Keratinocyte (primary cell): ENCODE measurements around the gene BNIP5. TPM values are rescaled to one million over a fixed set of nuclear protein-coding genes. Genes with fewer than 3 reads are reported as not detected.

Experiments
- DNase-seq: peaks from one replicate; pipeline ENCODE4 v3.0.0-alpha.2; 2011; ENCODE audit warnings: low read depth, missing footprints, low spot score
- FAIRE-seq: peaks from 2 replicates; lab custom pipeline; 2011; peaks lifted over from hg19 to GRCh38; lab: Jason Lieb, UNC
- H2AFZ ChIP-seq: 2 replicates; pipeline ENCODE4 v1.6.0; 2012; ENCODE audit warnings: low read length, control low read depth, inconsistent platforms; ENCODE audit not compliant: control insufficient read depth
- H3K27ac ChIP-seq: 2 replicates; pipeline ENCODE4 v1.5.1; 2011; ENCODE audit warnings: low read length; ENCODE audit not compliant: control insufficient read depth, insufficient read depth
- H3K27me3 ChIP-seq: 3 replicates; pipeline ENCODE4 v1.6.0; 2011; ENCODE audit warnings: low read length; ENCODE audit not compliant: control insufficient read depth, insufficient read depth; ENCODE audit errors: extremely low read depth
- H3K36me3 ChIP-seq, 2 experiments: 2 replicates in 1 of 2; 3 replicates in 1 of 2; pipeline ENCODE4 v1.5.1; 2011; ENCODE audit warnings: low read length in 2 of 2, mild to moderate bottlenecking in 1 of 2; ENCODE audit not compliant: control insufficient read depth in 2 of 2, insufficient read depth in 2 of 2; ENCODE audit errors: extremely low read depth in 1 of 2
- H3K4me1 ChIP-seq: 3 replicates; pipeline ENCODE4 v1.5.1; 2011; ENCODE audit warnings: low read length; ENCODE audit not compliant: control insufficient read depth, insufficient read depth; ENCODE audit errors: extremely low read depth
- H3K4me2 ChIP-seq: 3 replicates; pipeline ENCODE4 v1.6.0; 2011; ENCODE audit warnings: low read depth, low read length; ENCODE audit not compliant: control insufficient read depth, insufficient read depth; ENCODE audit errors: extremely low read depth
- H3K4me3 ChIP-seq, 3 experiments: fragments of 200-600 bp in 1 of 3; sonication (generic) in 1 of 3; 2 replicates in 2 of 3; 3 replicates in 1 of 3; pipeline ENCODE4 v1.5.1; 2011 to 2016; ENCODE audit warnings: low read length in 3 of 3, mild to moderate bottlenecking in 3 of 3, control low read depth in 2 of 3, inconsistent platforms in 1 of 3, low read depth in 1 of 3, mixed read lengths in 1 of 3, mixed run types in 1 of 3, moderate library complexity in 1 of 3; ENCODE audit not compliant: control insufficient read depth in 2 of 3, insufficient read depth in 2 of 3; ENCODE audit errors: extremely low read depth in 1 of 3
- H3K79me2 ChIP-seq: 2 replicates; pipeline ENCODE4 v1.6.0; 2012; ENCODE audit warnings: low read length; ENCODE audit not compliant: control insufficient read depth, insufficient read depth
- H3K9ac ChIP-seq: 3 replicates; pipeline ENCODE4 v1.6.0; 2011; ENCODE audit warnings: low read length; ENCODE audit not compliant: control insufficient read depth, insufficient read depth; ENCODE audit errors: extremely low read depth
- H3K9me1 ChIP-seq: 3 replicates; pipeline ENCODE4 v1.6.0; 2011; ENCODE audit warnings: low read length; ENCODE audit not compliant: control insufficient read depth, insufficient read depth; ENCODE audit errors: extremely low read depth
- H3K9me3 ChIP-seq: 2 replicates; pipeline ENCODE4 v1.5.1; 2012; ENCODE audit warnings: low read depth, low read length; ENCODE audit not compliant: control insufficient read depth
- H4K20me1 ChIP-seq: 3 replicates; pipeline ENCODE4 v1.6.0; 2011; ENCODE audit warnings: low read length; ENCODE audit not compliant: control insufficient read depth, insufficient read depth; ENCODE audit errors: extremely low read depth
- EZH2 ChIP-seq: IDR thresholded peaks from one replicate; pipeline ENCODE4 v1.6.1; 2012; ENCODE audit warnings: inconsistent platforms, mild to moderate bottlenecking, low read length, moderate library complexity
- dilution Hi-C: fragments of 300-500 bp; cut with MboI; formaldehyde crosslinking; loops from one replicate; pipeline ENCODE4 v1.7.0; 2020; ENCODE audit warnings: low sequenced_read_pairs; ENCODE audit not compliant: extremely low pct_ligation_motif_present
- polyA plus RNA-seq, 5 experiments: library from polyadenylated mRNA; depleted of rRNA in 3 of 5; stranded (reverse) in 3 of 5; stranded (forward) in 1 of 5; unstranded in 1 of 5; fragments of >200 nt; gene quantifications; 1 replicate in 1 of 5; 2 replicates in 3 of 5; 3 replicates in 1 of 5; pipeline versions ENCODE4 v1.2.1 to v1.2.3, GENCODE V29; 2011 to 2012; ENCODE audit warnings: missing spikeins in 2 of 5, low read depth in 1 of 5, low replicate concordance in 1 of 5
- TF ChIP-seq, protein P1 (sequence below), 3 experiments: IDR thresholded peaks in 1 of 3; conservative IDR thresholded peaks in 1 of 3; optimal IDR thresholded peaks in 1 of 3; 2 replicates in 2 of 3; 3 replicates in 1 of 3; pipeline versions ENCODE3 to v1.5.1; 2011; ENCODE audit warnings: low read length in 3 of 3, mild to moderate bottlenecking in 3 of 3, moderate library complexity in 2 of 3, control low read depth in 1 of 3, inconsistent platforms in 1 of 3; ENCODE audit not compliant: insufficient read depth in 2 of 3; ENCODE audit errors: extremely low read depth in 1 of 3

The BNIP5 gene
- polyA plus RNA-seq, 1 donor (not counting 4 experiments of a cell fraction or from before 2014, with no cell fraction given): not detected

DNA sequence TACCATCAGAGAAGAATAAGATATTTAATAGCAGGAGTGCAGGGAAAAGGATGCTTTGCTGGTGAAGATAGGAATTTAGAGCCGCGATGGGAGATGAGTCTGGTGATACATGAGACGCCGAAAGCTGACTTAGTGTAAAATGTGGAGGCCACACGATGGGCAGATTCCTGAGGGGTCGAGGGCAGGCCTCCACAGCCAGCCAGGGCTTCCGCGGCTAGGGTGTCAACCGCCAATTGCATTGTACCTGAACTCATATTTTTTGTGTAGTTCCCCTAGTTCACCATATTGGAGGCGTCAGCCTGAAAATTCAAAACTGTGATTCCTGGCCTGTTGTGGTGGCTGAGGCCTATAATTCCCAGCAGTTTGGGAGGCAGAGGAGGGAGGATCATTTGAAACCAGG is 42.2 kb upstream of the BNIP5 start:
- TF ChIP-seq EZH2: no peak
- TF ChIP-seq, protein P1, sequence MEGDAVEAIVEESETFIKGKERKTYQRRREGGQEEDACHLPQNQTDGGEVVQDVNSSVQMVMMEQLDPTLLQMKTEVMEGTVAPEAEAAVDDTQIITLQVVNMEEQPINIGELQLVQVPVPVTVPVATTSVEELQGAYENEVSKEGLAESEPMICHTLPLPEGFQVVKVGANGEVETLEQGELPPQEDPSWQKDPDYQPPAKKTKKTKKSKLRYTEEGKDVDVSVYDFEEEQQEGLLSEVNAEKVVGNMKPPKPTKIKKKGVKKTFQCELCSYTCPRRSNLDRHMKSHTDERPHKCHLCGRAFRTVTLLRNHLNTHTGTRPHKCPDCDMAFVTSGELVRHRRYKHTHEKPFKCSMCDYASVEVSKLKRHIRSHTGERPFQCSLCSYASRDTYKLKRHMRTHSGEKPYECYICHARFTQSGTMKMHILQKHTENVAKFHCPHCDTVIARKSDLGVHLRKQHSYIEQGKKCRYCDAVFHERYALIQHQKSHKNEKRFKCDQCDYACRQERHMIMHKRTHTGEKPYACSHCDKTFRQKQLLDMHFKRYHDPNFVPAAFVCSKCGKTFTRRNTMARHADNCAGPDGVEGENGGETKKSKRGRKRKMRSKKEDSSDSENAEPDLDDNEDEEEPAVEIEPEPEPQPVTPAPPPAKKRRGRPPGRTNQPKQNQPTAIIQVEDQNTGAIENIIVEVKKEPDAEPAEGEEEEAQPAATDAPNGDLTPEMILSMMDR (optimal IDR thresholded peaks at IDR 0.05 in 1 of 3, IDR thresholded peaks at IDR 0.05 in 1 of 3, conservative IDR thresholded peaks at IDR 0.05 in 1 of 3; ENCODE audit: extremely low read depth in 1 of 3, insufficient read depth in 2 of 3, low read length in 3 of 3): no peak
- no peaks in the 10 kb centered on the region for H3K79me2 ChIP-seq
- H3K4me3 ChIP-seq: no peak overlapping the region
- dilution Hi-C loops: no loop called here
- peaks cover 8% of the 10 kb centered on the region for H3K27me3 ChIP-seq
- no peak overlapping the region for H3K27ac ChIP-seq
- no peaks in the 10 kb centered on the region for H3K36me3 ChIP-seq
- H3K9ac ChIP-seq: no peak overlapping the region
- FAIRE-seq: no peak
- no peak overlapping the region for H2AFZ ChIP-seq
- H3K4me2 ChIP-seq: no peak overlapping the region
- H3K9me3 ChIP-seq: no peaks in the 10 kb centered on the region
- H3K9me1 ChIP-seq: no peaks in the 10 kb centered on the region
- peaks cover 4% of the 10 kb centered on the region for H3K4me1 ChIP-seq
- H4K20me1 ChIP-seq: no peaks in the 10 kb centered on the region
- DNase-seq: no peak

DNA sequence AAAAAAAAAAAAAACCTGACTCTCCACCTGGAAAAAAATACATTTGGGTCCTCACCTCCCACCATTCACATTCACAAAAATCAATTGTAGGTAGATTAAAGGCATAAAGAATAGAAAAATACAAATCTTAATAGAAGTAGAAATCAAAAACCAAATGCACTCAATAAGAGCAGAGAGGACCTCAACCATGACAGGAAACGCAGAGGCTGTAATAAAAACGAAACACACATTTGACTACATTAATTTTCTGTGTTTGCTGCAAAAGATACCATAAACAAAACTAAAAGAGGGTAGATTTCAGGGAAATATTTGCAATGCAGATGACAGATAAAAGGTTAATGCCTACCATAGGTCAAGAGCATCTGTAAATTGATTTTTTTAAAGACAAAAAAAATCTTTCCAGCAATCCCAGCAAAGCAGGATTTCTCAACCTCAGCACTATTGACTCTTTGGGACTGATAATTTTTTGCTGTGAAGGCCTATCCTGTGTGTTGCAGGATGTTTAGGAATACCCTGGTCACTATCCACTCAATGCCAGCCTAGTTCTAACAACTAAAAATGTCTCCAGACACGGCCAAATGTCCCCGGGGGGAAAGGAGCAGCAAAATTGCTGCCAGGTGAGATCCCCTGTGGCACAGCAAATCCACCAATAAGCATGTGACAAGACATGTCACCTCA is 41.7 kb upstream of the BNIP5 start:
- H3K9ac ChIP-seq: no peak overlapping the region

More for the DNA sequence above, 41.7 kb upstream of the BNIP5 start:
- H3K9me3 ChIP-seq: no peaks in the 10 kb centered on the region
- H3K27me3 ChIP-seq: peaks cover 8% of the 10 kb centered on the region
- FAIRE-seq (no peak), DNase-seq (no peak)
- H3K9me1 ChIP-seq: no peaks in the 10 kb centered on the region
- no peak overlapping the region for H3K27ac ChIP-seq
- no peaks in the 10 kb centered on the region for H4K20me1 ChIP-seq
- no peak overlapping the region for H3K4me2 ChIP-seq
- no peak overlapping the region for H3K4me3 ChIP-seq
- dilution Hi-C loops: no loop called here
- TF ChIP-seq EZH2: no peak
- TF ChIP-seq, protein P1 (optimal IDR thresholded peaks at IDR 0.05 in 1 of 3, IDR thresholded peaks at IDR 0.05 in 1 of 3, conservative IDR thresholded peaks at IDR 0.05 in 1 of 3; ENCODE audit: extremely low read depth in 1 of 3, insufficient read depth in 2 of 3, low read length in 3 of 3): no peak
- H2AFZ ChIP-seq: no peak overlapping the region
- no peaks in the 10 kb centered on the region for H3K36me3 ChIP-seq
- peaks cover 8% of the 10 kb centered on the region for H3K4me1 ChIP-seq
- H3K79me2 ChIP-seq: no peaks in the 10 kb centered on the region
